SK-N-SH treated with all-trans-retinoic acid at 6 μM for 48 hours (cell line): Measurements from ENCODE around the gene SCAPER.
"Not testable (repeated sequence)": the region's sequence is repeated elsewhere in the genome, so short reads cannot be mapped to it uniquely, and the experiment has no call there.

Source experiments
- CSDC2 ChIP-seq: fragments of 250-450 bp; sonication (Bioruptor Pico); IDR thresholded peaks from 2 replicates; pipeline ENCODE4 v1.5.0; 2020; ENCODE audit warnings: mild to moderate bottlenecking, moderate library complexity
- RARB ChIP-seq: fragments of 250-450 bp; sonication (Bioruptor Pico); IDR thresholded peaks from 2 replicates; pipeline ENCODE4 v1.8.0; 2021; ENCODE audit warnings: mild to moderate bottlenecking, moderate library complexity
- TCF4 ChIP-seq: fragments of 250-450 bp; sonication (Bioruptor Pico); IDR thresholded peaks from 2 replicates; pipeline ENCODE4 v1.8.0; 2021; ENCODE audit warnings: mild to moderate bottlenecking, moderate library complexity, borderline replicate concordance
- TOX ChIP-seq: fragments of 250-450 bp; sonication (Bioruptor Pico); IDR thresholded peaks from 2 replicates; pipeline ENCODE4 v1.8.0; 2021; ENCODE audit warnings: mild to moderate bottlenecking, moderate library complexity, borderline replicate concordance
- ZFP3 ChIP-seq: fragments of 250-450 bp; sonication (Bioruptor Pico); IDR thresholded peaks from 2 replicates; pipeline ENCODE4 v1.5.0; 2020; ENCODE audit warnings: mild to moderate bottlenecking, moderate library complexity
- ZNF70 ChIP-seq: fragments of 450-650 bp; formaldehyde crosslinking; IDR thresholded peaks from 2 replicates; pipeline ENCODE4 v1.5.0; 2020; ENCODE audit warnings: mild to moderate bottlenecking, moderate library complexity
- TF ChIP-seq, protein P1 (sequence below): fragments of 250-450 bp; sonication (Bioruptor Pico); IDR thresholded peaks from 2 replicates; pipeline ENCODE4 v1.8.0; 2020; ENCODE audit warnings: mild to moderate bottlenecking, moderate library complexity, borderline replicate concordance
- TF ChIP-seq, protein P2 (sequence below): fragments of 250-450 bp; sonication (Bioruptor Pico); IDR thresholded peaks from 2 replicates; pipeline ENCODE4 v1.5.0; 2020; ENCODE audit warnings: mild to moderate bottlenecking, moderate library complexity
- TF ChIP-seq, protein P3 (sequence below): fragments of 250-450 bp; sonication (Bioruptor Pico); IDR thresholded peaks from 2 replicates; pipeline ENCODE4 v1.8.0; 2021; ENCODE audit warnings: low read depth, mild to moderate bottlenecking, moderate library complexity, borderline replicate concordance
- TF ChIP-seq, protein P4 (sequence below): fragments of 250-450 bp; sonication (Bioruptor Pico); IDR thresholded peaks from 2 replicates; pipeline ENCODE4 v1.5.1; 2021; ENCODE audit warnings: mild to moderate bottlenecking, moderate library complexity

DNA sequence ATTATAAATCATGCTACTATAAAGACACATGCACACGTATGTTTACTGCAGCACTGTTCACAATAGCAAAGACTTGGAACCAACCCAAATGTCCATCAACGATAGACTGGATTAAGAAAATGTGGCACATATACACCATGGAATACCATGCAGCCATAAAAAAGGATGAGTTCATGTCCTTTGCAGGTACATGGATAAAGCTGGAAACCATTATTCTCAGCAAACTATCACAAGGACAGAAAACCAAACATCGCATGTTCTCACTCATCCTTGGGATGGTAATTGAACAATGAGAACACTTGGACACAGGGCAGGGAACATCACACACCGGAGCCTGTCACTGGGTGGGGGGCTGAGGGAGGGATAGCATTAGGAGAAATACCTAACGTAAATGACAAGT, 12.3 kb downstream of the SCAPER start:
- TF ChIP-seq TOX (CRISPR knock-in tag); CSDC2 (CRISPR knock-in tag); RARB; ZNF70; TCF4 (CRISPR knock-in tag); ZFP3 (CRISPR knock-in tag): not testable (repeated sequence)
- TF ChIP-seq, protein P1, sequence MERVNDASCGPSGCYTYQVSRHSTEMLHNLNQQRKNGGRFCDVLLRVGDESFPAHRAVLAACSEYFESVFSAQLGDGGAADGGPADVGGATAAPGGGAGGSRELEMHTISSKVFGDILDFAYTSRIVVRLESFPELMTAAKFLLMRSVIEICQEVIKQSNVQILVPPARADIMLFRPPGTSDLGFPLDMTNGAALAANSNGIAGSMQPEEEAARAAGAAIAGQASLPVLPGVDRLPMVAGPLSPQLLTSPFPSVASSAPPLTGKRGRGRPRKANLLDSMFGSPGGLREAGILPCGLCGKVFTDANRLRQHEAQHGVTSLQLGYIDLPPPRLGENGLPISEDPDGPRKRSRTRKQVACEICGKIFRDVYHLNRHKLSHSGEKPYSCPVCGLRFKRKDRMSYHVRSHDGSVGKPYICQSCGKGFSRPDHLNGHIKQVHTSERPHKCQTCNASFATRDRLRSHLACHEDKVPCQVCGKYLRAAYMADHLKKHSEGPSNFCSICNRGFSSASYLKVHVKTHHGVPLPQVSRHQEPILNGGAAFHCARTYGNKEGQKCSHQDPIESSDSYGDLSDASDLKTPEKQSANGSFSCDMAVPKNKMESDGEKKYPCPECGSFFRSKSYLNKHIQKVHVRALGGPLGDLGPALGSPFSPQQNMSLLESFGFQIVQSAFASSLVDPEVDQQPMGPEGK (CRISPR knock-in tag) = not testable (repeated sequence)
- TF ChIP-seq, protein P2, sequence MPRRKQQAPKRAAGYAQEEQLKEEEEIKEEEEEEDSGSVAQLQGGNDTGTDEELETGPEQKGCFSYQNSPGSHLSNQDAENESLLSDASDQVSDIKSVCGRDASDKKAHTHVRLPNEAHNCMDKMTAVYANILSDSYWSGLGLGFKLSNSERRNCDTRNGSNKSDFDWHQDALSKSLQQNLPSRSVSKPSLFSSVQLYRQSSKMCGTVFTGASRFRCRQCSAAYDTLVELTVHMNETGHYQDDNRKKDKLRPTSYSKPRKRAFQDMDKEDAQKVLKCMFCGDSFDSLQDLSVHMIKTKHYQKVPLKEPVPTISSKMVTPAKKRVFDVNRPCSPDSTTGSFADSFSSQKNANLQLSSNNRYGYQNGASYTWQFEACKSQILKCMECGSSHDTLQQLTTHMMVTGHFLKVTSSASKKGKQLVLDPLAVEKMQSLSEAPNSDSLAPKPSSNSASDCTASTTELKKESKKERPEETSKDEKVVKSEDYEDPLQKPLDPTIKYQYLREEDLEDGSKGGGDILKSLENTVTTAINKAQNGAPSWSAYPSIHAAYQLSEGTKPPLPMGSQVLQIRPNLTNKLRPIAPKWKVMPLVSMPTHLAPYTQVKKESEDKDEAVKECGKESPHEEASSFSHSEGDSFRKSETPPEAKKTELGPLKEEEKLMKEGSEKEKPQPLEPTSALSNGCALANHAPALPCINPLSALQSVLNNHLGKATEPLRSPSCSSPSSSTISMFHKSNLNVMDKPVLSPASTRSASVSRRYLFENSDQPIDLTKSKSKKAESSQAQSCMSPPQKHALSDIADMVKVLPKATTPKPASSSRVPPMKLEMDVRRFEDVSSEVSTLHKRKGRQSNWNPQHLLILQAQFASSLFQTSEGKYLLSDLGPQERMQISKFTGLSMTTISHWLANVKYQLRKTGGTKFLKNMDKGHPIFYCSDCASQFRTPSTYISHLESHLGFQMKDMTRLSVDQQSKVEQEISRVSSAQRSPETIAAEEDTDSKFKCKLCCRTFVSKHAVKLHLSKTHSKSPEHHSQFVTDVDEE (CRISPR knock-in tag) = not testable (repeated sequence)
- TF ChIP-seq, protein P3, sequence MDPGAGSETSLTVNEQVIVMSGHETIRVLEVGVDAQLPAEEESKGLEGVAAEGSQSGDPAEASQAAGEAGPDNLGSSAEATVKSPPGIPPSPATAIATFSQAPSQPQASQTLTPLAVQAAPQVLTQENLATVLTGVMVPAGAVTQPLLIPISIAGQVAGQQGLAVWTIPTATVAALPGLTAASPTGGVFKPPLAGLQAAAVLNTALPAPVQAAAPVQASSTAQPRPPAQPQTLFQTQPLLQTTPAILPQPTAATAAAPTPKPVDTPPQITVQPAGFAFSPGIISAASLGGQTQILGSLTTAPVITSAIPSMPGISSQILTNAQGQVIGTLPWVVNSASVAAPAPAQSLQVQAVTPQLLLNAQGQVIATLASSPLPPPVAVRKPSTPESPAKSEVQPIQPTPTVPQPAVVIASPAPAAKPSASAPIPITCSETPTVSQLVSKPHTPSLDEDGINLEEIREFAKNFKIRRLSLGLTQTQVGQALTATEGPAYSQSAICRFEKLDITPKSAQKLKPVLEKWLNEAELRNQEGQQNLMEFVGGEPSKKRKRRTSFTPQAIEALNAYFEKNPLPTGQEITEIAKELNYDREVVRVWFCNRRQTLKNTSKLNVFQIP (CRISPR knock-in tag) = not testable (repeated sequence)
- TF ChIP-seq, protein P4, sequence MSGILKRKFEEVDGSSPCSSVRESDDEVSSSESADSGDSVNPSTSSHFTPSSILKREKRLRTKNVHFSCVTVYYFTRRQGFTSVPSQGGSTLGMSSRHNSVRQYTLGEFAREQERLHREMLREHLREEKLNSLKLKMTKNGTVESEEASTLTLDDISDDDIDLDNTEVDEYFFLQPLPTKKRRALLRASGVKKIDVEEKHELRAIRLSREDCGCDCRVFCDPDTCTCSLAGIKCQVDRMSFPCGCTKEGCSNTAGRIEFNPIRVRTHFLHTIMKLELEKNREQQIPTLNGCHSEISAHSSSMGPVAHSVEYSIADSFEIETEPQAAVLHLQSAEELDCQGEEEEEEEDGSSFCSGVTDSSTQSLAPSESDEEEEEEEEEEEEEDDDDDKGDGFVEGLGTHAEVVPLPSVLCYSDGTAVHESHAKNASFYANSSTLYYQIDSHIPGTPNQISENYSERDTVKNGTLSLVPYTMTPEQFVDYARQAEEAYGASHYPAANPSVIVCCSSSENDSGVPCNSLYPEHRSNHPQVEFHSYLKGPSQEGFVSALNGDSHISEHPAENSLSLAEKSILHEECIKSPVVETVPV (CRISPR knock-in tag) = not testable (repeated sequence)
